ENCODE data around the gene AMBP. TPM values are rescaled to one million over a fixed set of nuclear protein-coding genes. Genes with fewer than 3 reads are reported as not detected.
A peak's percentile ranks its signal among the peaks of the same experiment; 100 is the strongest.

Gene AMBP
- total and polyA plus RNA-seq, 4 donors = 3,440 to 6,678 (median 4,863) TPM

- Histone ChIP-seq H3K27me3 (ENCODE audit: control insufficient read depth in 4 of 4, insufficient read depth in 4 of 4, low read length in 3 of 4) (no peaks in the 10 kb centered on the region), H3K9me3 (ENCODE audit: control insufficient read depth in 4 of 4, low read length in 3 of 4) (no peaks in the 10 kb centered on the region), H3K4me1 (ENCODE audit: control insufficient read depth in 4 of 4, insufficient read depth in 4 of 4, low read length in 3 of 4) (no peaks in the 10 kb centered on the region), H3K9ac (ENCODE audit: low read depth in 1 of 2, low read length in 2 of 2) (no peak overlapping the region), H3K4me3 (ENCODE audit: low read depth in 1 of 3, low read length in 3 of 3) (no peak overlapping the region), H3K36me3 (ENCODE audit: control insufficient read depth in 4 of 4, insufficient read depth in 3 of 4, low read depth in 1 of 4, low read length in 3 of 4) (peaks cover 5 to 68% (median 29%) of the 10 kb centered on the region in 4 donors), H3K27ac (ENCODE audit: low read depth in 1 of 2, low read length in 2 of 2) (no peak overlapping the region)
- 84% methylated on average over 4 of the region's 4 CpGs for WGBS
- TF ChIP-seq FOXA1 (IDR thresholded peaks at IDR 0.05) (no peak), MAX (IDR thresholded peaks at IDR 0.05) (no peak), NR2F2 (IDR thresholded peaks at IDR 0.05) (no peak), GABPA (IDR thresholded peaks at IDR 0.05 in 1 of 2, conservative IDR thresholded peaks at IDR 0.05 in 1 of 2) (no peak), FOXA2 (IDR thresholded peaks at IDR 0.05) (no peak), EGR1 (IDR thresholded peaks at IDR 0.05; ENCODE audit: low read depth in 2 of 2) (no peak), YY1 (IDR thresholded peaks at IDR 0.05) (no peak), RAD21 (IDR thresholded peaks at IDR 0.05) (no peak)
- no peak for DNase-seq (ENCODE audit: low spot score)
These were observed 43.4 kb downstream of the AMBP start for GRCh38 chr9:114034661-114035062.

GRCh38 chr9:114034196-114034595, 43.9 kb downstream of the AMBP start:
- peaks cover 5 to 71% (median 25%) of the 10 kb centered on the region in 4 donors for H3K36me3 ChIP-seq (ENCODE audit: control insufficient read depth in 4 of 4, insufficient read depth in 3 of 4, low read depth in 1 of 4, low read length in 3 of 4)
- no peak overlapping the region for H3K4me3 ChIP-seq (ENCODE audit: low read depth in 1 of 3, low read length in 3 of 3)
- no peak overlapping the region for H3K9ac ChIP-seq (ENCODE audit: low read depth in 1 of 2, low read length in 2 of 2)
- H3K4me1 ChIP-seq (ENCODE audit: control insufficient read depth in 4 of 4, insufficient read depth in 4 of 4, low read length in 3 of 4) = no peaks in the 10 kb centered on the region
- DNase-seq (ENCODE audit: low spot score) = peak; percentile 23
- no peak for TF ChIP-seq YY1 (IDR thresholded peaks at IDR 0.05)
- no peak for TF ChIP-seq ZBTB33 (IDR thresholded peaks at IDR 0.05)
- no peak for TF ChIP-seq FOXA2 (IDR thresholded peaks at IDR 0.05)
- TF ChIP-seq FOXA1 (IDR thresholded peaks at IDR 0.05) = no peak
- TF ChIP-seq RAD21 (IDR thresholded peaks at IDR 0.05) = no peak
- TF ChIP-seq RXRA (IDR thresholded peaks at IDR 0.05) = no peak
- no peak for TF ChIP-seq HNF4A (conservative IDR thresholded peaks at IDR 0.05)
- TF ChIP-seq CTCF (IDR thresholded peaks at IDR 0.05; ENCODE audit: low read depth, low read length, missing input control) = no peak
- no peak for TF ChIP-seq REST (IDR thresholded peaks at IDR 0.05)
- no peak for TF ChIP-seq ATF3 (IDR thresholded peaks at IDR 0.05)
- no peak for TF ChIP-seq NR2F2 (IDR thresholded peaks at IDR 0.05)
- no peak for TF ChIP-seq GABPA (IDR thresholded peaks at IDR 0.05 in 1 of 2, conservative IDR thresholded peaks at IDR 0.05 in 1 of 2)
- no peak for TF ChIP-seq MAX (IDR thresholded peaks at IDR 0.05)
- no peak for TF ChIP-seq HNF4G (IDR thresholded peaks at IDR 0.05)
- no peak for TF ChIP-seq TAF1 (conservative IDR thresholded peaks at IDR 0.05)
- no peak for TF ChIP-seq SP1 (IDR thresholded peaks at IDR 0.05)
- TF ChIP-seq EGR1 (IDR thresholded peaks at IDR 0.05; ENCODE audit: low read depth in 2 of 2) = no peak
- H3K27me3 ChIP-seq (ENCODE audit: control insufficient read depth in 4 of 4, insufficient read depth in 4 of 4, low read length in 3 of 4) = no peaks in the 10 kb centered on the region
- H3K27ac ChIP-seq (ENCODE audit: low read depth in 1 of 2, low read length in 2 of 2) = no peak overlapping the region
- 93% methylated on average over 10 of the region's 10 CpGs for WGBS
- H3K9me3 ChIP-seq (ENCODE audit: control insufficient read depth in 4 of 4, low read length in 3 of 4) = no peaks in the 10 kb centered on the region
